Gastrocnemius medialis (tissue), 4 donors: ENCODE results near the gene FAM3A. TPM values are rescaled to one million over a fixed set of nuclear protein-coding genes. Genes with fewer than 3 reads are reported as not detected.

ENCODE experiments used
- ATAC-seq, 2 donors: fragments of 150-250 bp; one replicate each; pipeline ENCODE4 v1.9.1; 2016
- DNase-seq, 2 donors: peaks; one replicate each; pipeline ENCODE4 v3.0.0-alpha.2; 2019
- H3K27ac ChIP-seq, 4 donors: fragments of 200-600 bp; sonication (generic); 1 replicate in 1 of 4; 2 replicates in 3 of 4; pipeline ENCODE4 v1.5.1; 2016 to 2018; ENCODE audit warnings: mild to moderate bottlenecking in 2 of 4, moderate library complexity in 1 of 4
- H3K27me3 ChIP-seq, 3 donors: fragments of 200-600 bp; sonication (generic) in 2 of 3; 1 replicate in 1 of 3; 2 replicates in 2 of 3; pipeline versions ENCODE4 v1.5.1 to v1.6.0; 2016 to 2019; ENCODE audit warnings: mild to moderate bottlenecking in 1 of 3, moderate library complexity in 1 of 3
- H3K36me3 ChIP-seq, 2 donors: fragments of 200-600 bp; sonication (generic) in 1 of 2; one replicate each; pipeline ENCODE4 v1.5.1; 2017 to 2018
- H3K4me1 ChIP-seq, 2 donors: fragments of 200-600 bp; sonication (generic) in 1 of 2; one replicate each; pipeline ENCODE4 v1.5.1; 2016 to 2017; ENCODE audit warnings: mild to moderate bottlenecking in 2 of 2
- H3K4me3 ChIP-seq, 4 donors: fragments of 200-600 bp; sonication (generic) in 3 of 4; 1 replicate in 1 of 4; 2 replicates in 3 of 4; pipeline ENCODE4 v1.5.1; 2016 to 2019; ENCODE audit warnings: mild to moderate bottlenecking in 2 of 4
- H3K9me3 ChIP-seq, 3 donors: fragments of 200-600 bp; sonication (generic) in 2 of 3; 1 replicate in 1 of 3; 2 replicates in 2 of 3; pipeline ENCODE4 v1.5.1; 2016 to 2019
- CTCF ChIP-seq, 5 experiments: fragments of 450-650 bp in 3 of 5; fragments of 200-600 bp in 2 of 5; sonication (generic) in 2 of 5; IDR thresholded peaks in 4 of 5; conservative IDR thresholded peaks in 1 of 5; 1 replicate in 4 of 5; 2 replicates in 1 of 5; pipeline ENCODE4 v1.5.1; 2016 to 2019; ENCODE audit warnings: antibody characterized with exemption in 5 of 5, mild to moderate bottlenecking in 3 of 5, moderate library complexity in 3 of 5
- POLR2A ChIP-seq, 2 donors: fragments of 450-650 bp; IDR thresholded peaks; one replicate each; pipeline ENCODE4 v1.6.1; 2017; ENCODE audit warnings: antibody characterized with exemption in 2 of 2, mild to moderate bottlenecking in 2 of 2, moderate library complexity in 2 of 2
- in situ Hi-C, 4 donors: fragments of 200-750 bp; cut with MboI; loops; one replicate each; pipeline versions ENCODE4 v1.15.0 to v1.8.0; 2017; ENCODE audit warnings: low sequenced_read_pairs in 4 of 4
- intact Hi-C: fragments of 100-400 bp; cut with DNase I; formaldehyde crosslinking; loops from one replicate; pipeline ENCODE4 v1.15.1; 2023; ENCODE audit warnings: low total_unique reads
- total RNA-seq, 4 donors: library from RNA; depleted of rRNA; stranded (reverse); fragments of >200 nt; gene quantifications; one replicate each; pipeline versions ENCODE4 v1.1.0 to v1.2.3, GENCODE V29; 2016

Gene FAM3A
- total RNA-seq, 4 donors from 2014 or later, result 28.3 to 44.5 (median 37.8) TPM

- ATAC-seq (peak in 1 of 2 donors; percentile 36), DNase-seq (peak in 1 of 2 donors; percentile 36)
- TF ChIP-seq CTCF (IDR thresholded peaks at IDR 0.05 in 4 of 5, conservative IDR thresholded peaks at IDR 0.05 in 1 of 5), result no peak
- TF ChIP-seq POLR2A (IDR thresholded peaks at IDR 0.05), result no peak
- in situ Hi-C loops, result no loop called here
- Histone ChIP-seq H3K4me3 (peak overlapping the region; percentile 34 to 61 (median 52)), H3K27ac (peak overlapping the region in 3 of 4 donors; percentile 24 to 58 (median 55)), H3K4me1 (no peaks in the 10 kb centered on the region), H3K9me3 (no peaks in the 10 kb centered on the region), H3K36me3 (no peaks in the 10 kb centered on the region), H3K27me3 (no peaks in the 10 kb centered on the region)
- intact Hi-C loops, result no loop called here
These were observed 56.9 kb downstream of the FAM3A start for GRCh38 chrX:154458954-154459778.

GRCh38 chrX:154458116-154458953, 57.7 kb downstream of the FAM3A start, which contains the start of gene PLXNA3:
Gene PLXNA3 (plus strand): TSS chrX:154458281. CDS start chrX:154460184, 1,903 bp downstream.
- Histone ChIP-seq H3K4me1 (no peaks in the 10 kb centered on the region), H3K9me3 (no peaks in the 10 kb centered on the region), H3K4me3 (peak within 1 kb of the TSS; percentile 35 to 61 (median 52)), H3K27me3 (no peaks in the 10 kb centered on the region), H3K27ac (peak within 1 kb of the TSS in 3 of 4 donors; percentile 24 to 58 (median 55)), H3K36me3 (no peaks in the 10 kb centered on the region)
- in situ Hi-C loops (no loop called here), intact Hi-C loops (no loop called here)
- TF ChIP-seq CTCF (IDR thresholded peaks at IDR 0.05 in 4 of 5, conservative IDR thresholded peaks at IDR 0.05 in 1 of 5), result no peak
- peak; percentile 57 to 85 for TF ChIP-seq POLR2A (IDR thresholded peaks at IDR 0.05)
- peak; percentile 50 to 81 for ATAC-seq
- DNase-seq, result no peak

GRCh38 chrX:154457491-154458115, 58.4 kb downstream of the FAM3A start:
- no peaks in the 10 kb centered on the region for H3K36me3 ChIP-seq
- no peaks in the 10 kb centered on the region for H3K9me3 ChIP-seq
- ATAC-seq, result peak; percentile 36 to 49
- no peak for DNase-seq
- peak overlapping the region; percentile 29 to 59 (median 39) for H3K4me3 ChIP-seq
- H3K27ac ChIP-seq, result peak overlapping the region in 2 of 4 donors; percentile 50 to 58
- in situ Hi-C loops (no loop called here), intact Hi-C loops (no loop called here)
- TF ChIP-seq POLR2A (IDR thresholded peaks at IDR 0.05) (no peak), CTCF (IDR thresholded peaks at IDR 0.05 in 4 of 5, conservative IDR thresholded peaks at IDR 0.05 in 1 of 5) (no peak)
- H3K4me1 ChIP-seq, result no peaks in the 10 kb centered on the region
- H3K27me3 ChIP-seq, result no peaks in the 10 kb centered on the region

Other genes starting within 250 kb of the FAM3A start
- gene TEX28, start 221.1 kb downstream of the FAM3A start, total RNA-seq, result not detected
- under 1 TPM in 3 of 4 donors, not detected in 1; 0.09 to 0.36 (median 0.10) TPM for gene TKTL1, start 220.4 kb downstream of the FAM3A start, total RNA-seq
- gene FLNA, start 141.6 kb downstream of the FAM3A start, total RNA-seq, result 100 to 1,000 TPM in 1 of 4 donors, 10 to 100 TPM in 3; 23.9 to 128 (median 88.9) TPM
- 10 to 100 TPM; 36.2 to 61.5 (median 53.2) TPM for gene EMD, start 136.9 kb downstream of the FAM3A start, total RNA-seq
- 1,000 to 10,000 TPM; 3,899 to 6,066 (median 5,720) TPM for gene RPL10, start 117.9 kb downstream of the FAM3A start, total RNA-seq
- gene DNASE1L1, start 107.0 kb downstream of the FAM3A start, total RNA-seq, result 100 to 1,000 TPM in 3 of 4 donors, 10 to 100 TPM in 1; 88.4 to 148 (median 116) TPM
- gene TAFAZZIN, start 104.7 kb downstream of the FAM3A start, total RNA-seq, result 10 to 100 TPM; 17.6 to 28.3 (median 20.1) TPM
- gene ATP6AP1, start 87.6 kb downstream of the FAM3A start, total RNA-seq, result 10 to 100 TPM; 16.7 to 37.8 (median 26.2) TPM
- gene GDI1, start 79.1 kb downstream of the FAM3A start, total RNA-seq, result 10 to 100 TPM; 19.8 to 54.5 (median 39.0) TPM
- 10 to 100 TPM; 30.9 to 55.4 (median 45.3) TPM for gene FAM50A, start 72.1 kb downstream of the FAM3A start, total RNA-seq
- gene PLXNA3, start 58.0 kb downstream of the FAM3A start, total RNA-seq, result 10 to 100 TPM in 1 of 4 donors, 1 to 10 TPM in 3; 1.2 to 10.7 (median 2.8) TPM
- 10 to 100 TPM; 26.0 to 72.5 (median 29.3) TPM for gene LAGE3, start 37.0 kb downstream of the FAM3A start, total RNA-seq
- 100 to 1,000 TPM in 1 of 4 donors, 10 to 100 TPM in 3; 54.6 to 116 (median 79.8) TPM for gene UBL4A, start 29.6 kb downstream of the FAM3A start, total RNA-seq
- gene SLC10A3, start 25.6 kb downstream of the FAM3A start, total RNA-seq, result 10 to 100 TPM; 11.8 to 33.3 (median 21.0) TPM
- 10 to 100 TPM in 1 of 4 donors, 1 to 10 TPM in 3; 1.5 to 23.9 (median 7.6) TPM for gene G6PD, start 30.6 kb upstream of the FAM3A start, total RNA-seq
- gene IKBKG, start 31.4 kb upstream of the FAM3A start, total RNA-seq, result 10 to 100 TPM in 3 of 4 donors, 1 to 10 TPM in 1; 8.8 to 17.5 (median 11.6) TPM
- not detected for gene CTAG1A, start 68.9 kb upstream of the FAM3A start, total RNA-seq
- not detected for gene CTAG1B, start 103.0 kb upstream of the FAM3A start, total RNA-seq
- not detected for gene CTAG2, start 137.3 kb upstream of the FAM3A start, total RNA-seq
- gene GAB3, start 234.8 kb upstream of the FAM3A start, total RNA-seq, result 1 to 10 TPM in 3 of 4 donors, under 1 TPM in 1; 0.92 to 2.2 (median 1.1) TPM
- 10 to 100 TPM; 17.8 to 34.1 (median 21.7) TPM for gene DKC1, start 246.6 kb upstream of the FAM3A start, total RNA-seq